Stimulated activated CD8-positive, alpha-beta memory T cell treated with anti-CD3 and anti-CD28 coated beads, Interleukin-15, amount 100 ng/mL, for 1 hour (primary cell): ENCODE data around the gene ACOT7.
"Not testable (repeated sequence)": the region's sequence is repeated elsewhere in the genome, so short reads cannot be mapped to it uniquely, and the experiment has no call there.

Experiments
- DNase-seq: peaks from one replicate; pipeline ENCODE4 v3.0.0-alpha.2; 2020; ENCODE audit warnings: low read depth

ACOT7 gene, protein sequence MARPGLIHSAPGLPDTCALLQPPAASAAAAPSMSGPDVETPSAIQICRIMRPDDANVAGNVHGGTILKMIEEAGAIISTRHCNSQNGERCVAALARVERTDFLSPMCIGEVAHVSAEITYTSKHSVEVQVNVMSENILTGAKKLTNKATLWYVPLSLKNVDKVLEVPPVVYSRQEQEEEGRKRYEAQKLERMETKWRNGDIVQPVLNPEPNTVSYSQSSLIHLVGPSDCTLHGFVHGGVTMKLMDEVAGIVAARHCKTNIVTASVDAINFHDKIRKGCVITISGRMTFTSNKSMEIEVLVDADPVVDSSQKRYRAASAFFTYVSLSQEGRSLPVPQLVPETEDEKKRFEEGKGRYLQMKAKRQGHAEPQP

DNA sequence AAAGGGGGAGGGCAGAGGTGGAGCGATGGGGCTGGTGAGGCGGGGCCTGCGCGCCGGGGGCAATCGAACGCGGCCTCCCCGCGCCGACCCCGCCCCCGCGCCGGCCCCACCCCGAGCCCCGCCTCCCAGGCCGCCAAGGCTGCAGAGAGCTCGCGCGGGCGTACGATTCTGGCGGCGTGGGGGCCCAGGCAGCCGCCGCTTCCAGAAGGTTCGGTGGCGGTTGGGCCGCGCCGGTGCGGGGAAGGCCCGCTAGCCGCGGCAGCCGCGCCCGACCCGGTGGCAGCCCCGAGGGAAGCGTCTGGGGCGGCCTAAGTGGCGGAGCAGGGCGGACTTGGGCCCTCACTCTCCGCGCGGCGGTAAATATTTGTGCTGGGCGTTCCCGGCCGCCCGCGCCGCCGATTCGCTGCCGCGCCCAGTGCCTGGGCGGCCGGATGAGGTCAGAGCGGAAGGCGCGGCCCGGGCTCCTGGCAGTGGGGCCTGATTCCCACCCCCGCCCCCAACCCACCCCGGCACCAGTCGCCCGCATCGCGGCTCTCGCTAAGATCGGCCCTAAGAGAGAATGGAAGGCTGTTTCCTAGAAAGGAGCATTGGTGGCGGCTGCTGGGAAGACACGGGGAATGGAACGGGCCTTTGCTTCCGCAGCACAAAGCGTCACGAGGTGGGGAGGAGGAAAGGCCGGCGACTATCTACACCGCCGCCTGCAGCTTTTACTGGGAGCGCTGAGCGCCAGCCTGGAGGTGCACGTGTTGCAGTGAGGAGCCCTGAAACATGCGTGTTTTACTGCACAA is at the start of gene ACOT7:
ACOT7 (minus strand) TSS at position 368 of the 788 bp plus-strand sequence. CDS start 368 bp downstream, outside the sequence.
- DNase-seq, result peak; percentile 77

DNA sequence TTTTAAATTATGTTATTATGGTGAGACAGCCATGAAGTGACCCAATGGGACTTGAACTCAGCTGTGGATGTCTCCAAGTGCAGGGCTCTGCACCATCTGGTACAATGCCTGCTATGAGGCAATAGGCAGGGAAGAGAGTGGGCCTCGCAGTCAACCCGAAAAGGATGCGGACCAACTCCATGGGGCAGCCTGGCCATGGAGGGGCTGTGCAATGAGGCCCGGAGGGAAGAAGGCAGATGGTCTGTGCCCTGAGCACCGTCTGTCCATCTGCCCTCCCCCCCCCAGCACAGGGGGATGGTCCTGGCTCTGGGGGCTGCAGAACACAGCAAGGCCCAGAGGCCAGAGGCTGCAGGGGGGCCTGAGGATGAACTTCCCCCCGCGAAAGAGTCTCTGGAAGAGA is 48.0 kb upstream of the ACOT7 start:
- no peak for DNase-seq

DNA sequence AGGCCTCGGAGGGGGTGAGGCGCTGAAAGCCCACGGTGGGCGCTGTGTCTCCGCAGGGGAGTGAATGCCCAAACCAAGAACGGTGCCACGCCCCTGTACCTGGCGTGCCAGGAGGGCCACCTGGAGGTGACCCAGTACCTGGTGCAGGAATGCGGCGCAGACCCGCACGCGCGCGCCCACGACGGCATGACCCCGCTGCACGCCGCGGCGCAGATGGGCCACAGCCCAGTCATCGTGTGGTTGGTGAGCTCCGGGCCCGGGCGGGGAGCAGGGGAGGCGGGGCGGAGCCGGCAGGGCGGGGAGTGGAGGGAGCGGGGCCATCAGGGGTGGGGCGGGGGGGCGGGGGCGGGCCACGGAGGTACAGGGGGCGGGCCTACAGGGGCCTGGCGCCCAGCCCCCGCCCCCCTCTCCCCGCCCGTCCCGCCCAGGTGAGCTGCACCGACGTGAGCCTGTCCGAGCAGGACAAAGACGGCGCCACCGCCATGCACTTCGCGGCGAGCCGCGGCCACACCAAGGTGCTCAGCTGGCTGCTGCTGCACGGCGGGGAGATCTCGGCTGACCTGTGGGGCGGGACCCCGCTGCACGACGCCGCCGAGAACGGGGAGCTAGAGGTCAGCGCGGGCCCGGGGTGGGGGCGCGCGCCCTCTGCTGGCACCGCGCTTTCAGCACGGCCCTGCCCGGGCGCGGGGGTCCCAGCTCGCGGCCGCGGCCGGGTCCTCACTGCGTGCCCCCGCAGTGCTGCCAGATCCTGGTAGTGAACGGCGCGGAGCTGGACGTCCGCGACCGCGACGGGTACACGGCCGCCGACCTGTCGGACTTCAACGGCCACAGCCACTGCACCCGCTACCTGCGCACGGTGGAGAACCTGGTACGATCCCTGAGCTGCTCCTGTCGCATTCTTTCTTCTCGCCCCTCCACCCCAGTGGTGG is 46.9 kb upstream of the ACOT7 start:
- DNase-seq, result peak; percentile 34

DNA sequence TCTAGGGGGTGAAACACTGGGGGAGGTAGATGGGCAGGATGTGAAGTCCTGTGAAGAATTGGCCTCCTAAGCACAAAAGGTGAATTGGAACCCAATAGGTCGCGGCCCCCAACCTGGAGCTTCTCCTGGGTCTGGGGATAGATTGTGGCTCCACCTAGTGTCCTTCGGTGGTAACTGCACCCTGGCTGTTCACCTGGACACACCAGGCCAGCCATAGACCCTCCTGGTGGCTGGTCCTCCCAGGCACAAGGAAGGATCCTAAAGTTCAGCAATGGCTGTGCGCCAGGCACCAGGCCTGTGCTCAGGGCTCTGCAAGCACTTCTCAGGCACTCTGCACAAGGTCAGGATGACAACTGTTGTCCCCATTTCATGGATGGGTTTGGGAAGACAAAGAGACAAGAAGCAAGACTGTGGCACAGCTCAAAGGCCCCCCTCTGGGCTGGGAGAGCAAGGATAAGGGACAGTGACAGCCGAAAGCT is 44.5 kb upstream of the ACOT7 start:
- DNase-seq, result peak; percentile 51

- not testable (repeated sequence) for DNase-seq
These were observed 43.6 kb upstream of the ACOT7 start for GRCh38 chr1:6437012-6437700.

GRCh38 chr1:6436277-6436676 is 42.7 kb upstream of the ACOT7 start:
- not testable (repeated sequence) for DNase-seq

GRCh38 chr1:6435547-6435946 is 42.0 kb upstream of the ACOT7 start:
- no peak for DNase-seq

DNA sequence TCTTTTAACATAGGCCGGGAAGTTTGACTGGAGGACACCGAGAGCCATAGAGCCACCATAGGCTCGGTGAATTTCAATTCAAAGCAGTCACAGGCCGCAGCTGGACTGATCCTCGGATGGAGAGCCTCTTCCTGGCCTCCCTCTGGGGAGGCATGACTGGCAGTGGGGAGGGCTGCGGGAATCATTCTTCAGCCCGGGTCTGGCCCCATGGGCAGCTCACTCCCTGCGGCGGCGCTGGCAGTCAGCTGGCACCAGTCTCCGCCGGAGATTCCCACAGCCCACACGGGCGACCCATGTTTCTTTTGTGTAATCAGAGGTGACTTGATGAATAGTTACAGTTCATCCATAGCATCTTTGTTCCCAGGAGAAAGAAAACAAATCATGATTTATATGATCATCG is 41.6 kb upstream of the ACOT7 start:
- no peak for DNase-seq

- no peak for DNase-seq
These were observed 40.6 kb upstream of the ACOT7 start for GRCh38 chr1:6434186-6434585.

GRCh38 chr1:6431645-6432579 is 38.3 kb upstream of the ACOT7 start:
- not testable (repeated sequence) for DNase-seq

DNA sequence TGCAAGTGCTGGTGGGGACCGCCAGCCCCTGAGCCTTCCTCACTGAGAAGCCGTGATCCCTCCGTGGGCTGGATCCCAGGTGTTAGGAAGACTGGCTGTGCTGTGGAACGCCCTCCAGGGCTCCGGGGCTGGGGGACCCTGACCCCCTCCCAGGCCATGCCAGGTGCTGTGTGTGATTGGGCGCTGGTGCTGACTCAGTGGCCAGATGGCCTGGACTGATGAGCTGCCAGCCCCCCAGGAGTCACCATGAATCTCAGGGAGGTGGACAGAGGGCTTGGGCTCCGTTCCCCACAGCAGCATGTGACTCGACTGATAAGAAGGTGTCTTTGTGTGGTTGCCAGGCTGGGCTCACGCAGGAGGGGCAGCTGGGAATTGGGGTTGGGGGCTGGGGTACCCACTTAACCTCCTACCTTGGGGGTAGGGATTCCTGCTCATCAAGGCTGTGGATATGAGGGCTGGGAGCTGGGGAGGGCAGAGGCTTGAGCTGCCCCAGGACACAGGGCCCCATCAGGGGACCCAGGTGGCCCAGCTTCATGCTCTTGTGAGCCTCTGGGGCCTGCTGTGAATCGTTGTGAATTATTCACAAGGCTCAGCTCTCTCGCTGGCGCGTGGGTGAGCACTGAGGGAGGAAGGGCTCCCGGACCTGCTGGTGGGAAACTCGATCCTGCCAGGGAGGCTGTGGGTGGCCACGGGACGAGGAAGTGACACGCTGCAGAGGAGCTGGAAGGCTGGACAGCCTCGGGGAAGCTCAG is 36.3 kb upstream of the ACOT7 start:
- not testable (repeated sequence) for DNase-seq

DNA sequence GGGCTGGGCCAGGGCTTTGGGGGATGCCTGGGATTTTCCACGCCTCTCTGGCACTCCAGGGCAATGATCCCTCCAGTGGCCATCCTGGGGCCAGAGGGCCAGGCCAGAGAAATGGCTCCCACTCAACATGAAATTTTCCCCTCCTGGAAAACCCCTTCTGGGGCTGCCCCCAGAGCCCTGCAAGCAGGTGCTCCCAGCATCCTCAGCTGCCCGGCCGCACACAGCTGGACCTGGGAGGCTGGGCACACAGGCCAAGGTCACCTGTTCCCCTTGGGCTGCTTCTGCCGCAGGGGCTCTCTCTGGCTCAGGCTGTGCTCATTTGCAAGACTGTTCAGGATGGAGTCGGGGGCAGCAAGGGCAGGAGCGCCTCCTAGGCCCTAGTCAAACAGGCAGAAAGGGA is 34.9 kb upstream of the ACOT7 start:
- not testable (repeated sequence) for DNase-seq

- DNase-seq, result no peak
These were observed 34.1 kb upstream of the ACOT7 start for GRCh38 chr1:6427441-6428390.

DNA sequence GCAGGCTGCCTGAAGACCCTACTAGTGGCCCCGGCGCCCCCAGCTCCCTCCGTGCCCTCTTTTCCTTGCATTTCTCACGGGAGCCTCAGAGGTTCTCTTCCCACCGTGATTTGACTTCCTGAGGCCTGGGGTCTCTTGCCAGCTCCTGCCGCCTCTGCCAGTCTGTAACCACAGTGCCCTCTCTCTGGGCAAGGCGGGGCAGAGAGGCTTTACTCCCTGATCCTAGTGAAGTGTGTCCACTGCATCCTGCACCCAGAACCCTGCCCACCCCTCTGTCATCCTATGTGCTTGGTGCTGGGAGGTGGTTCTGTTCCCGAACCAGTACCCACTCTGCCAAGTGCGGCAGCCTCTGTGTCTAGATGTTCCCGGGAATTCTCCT is 33.4 kb upstream of the ACOT7 start:
- no peak for DNase-seq

DNA sequence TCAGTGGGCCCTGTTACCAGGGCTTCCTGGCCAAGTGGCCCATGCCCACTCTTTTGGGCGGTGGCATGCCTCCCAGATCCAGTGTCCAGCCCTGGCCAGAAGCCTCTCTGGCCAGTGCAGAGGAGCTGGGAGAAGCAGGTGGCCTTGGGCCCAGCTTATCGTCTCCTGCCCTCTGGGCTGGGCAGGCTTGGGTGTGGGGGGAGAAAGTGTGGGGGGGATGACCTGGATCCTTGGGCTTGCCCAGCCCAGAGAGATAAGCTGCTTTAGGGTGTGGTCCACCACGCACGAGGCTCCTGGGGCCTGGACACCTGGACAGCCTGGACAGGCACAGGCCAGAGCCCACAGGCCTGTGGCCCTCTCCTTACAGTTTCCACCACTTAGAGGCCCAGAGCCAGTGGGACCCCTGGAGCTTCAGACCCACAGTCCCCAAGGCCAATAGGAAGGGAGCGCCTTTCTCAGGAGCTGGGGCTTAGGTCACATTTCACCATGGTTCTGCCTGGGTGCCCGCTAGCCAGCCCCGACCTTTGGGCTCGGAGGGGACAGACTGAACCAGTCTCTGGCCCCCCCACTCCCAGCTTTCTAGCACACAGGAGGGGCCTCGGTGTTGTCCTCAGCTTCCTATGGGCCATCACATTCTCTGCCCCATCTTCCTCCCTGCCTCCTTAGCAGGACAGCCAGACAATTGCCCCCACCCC is 32.9 kb upstream of the ACOT7 start:
- no peak for DNase-seq

- no peak for DNase-seq
These were observed 32.1 kb upstream of the ACOT7 start for GRCh38 chr1:6425658-6426057.
